T47D (cell line): Measurements from ENCODE around the gene TFE3.
"Not testable (repeated sequence)": the region's sequence is repeated elsewhere in the genome, so short reads cannot be mapped to it uniquely, and the experiment has no call there.

ENCODE experiments used
- DNase-seq, 2 experiments: peaks; one replicate each; pipeline versions ENCODE4 v3.0.0 to v3.0.0-alpha.2; 2011 to 2012; ENCODE audit warnings: low read depth in 1 of 2, low spot score in 1 of 2
- JUND ChIP-seq: IDR thresholded peaks from 2 replicates; pipeline ENCODE4 v1.6.1; 2012; ENCODE audit warnings: low read depth
- in situ Hi-C: cut with HindIII; loops from 2 replicates; pipeline ENCODE4 v1.10.0; 2016; ENCODE audit warnings: low sequenced_read_pairs, low pct_unique_long_range_greater_than_20kb

The TFE3 gene

DNA sequence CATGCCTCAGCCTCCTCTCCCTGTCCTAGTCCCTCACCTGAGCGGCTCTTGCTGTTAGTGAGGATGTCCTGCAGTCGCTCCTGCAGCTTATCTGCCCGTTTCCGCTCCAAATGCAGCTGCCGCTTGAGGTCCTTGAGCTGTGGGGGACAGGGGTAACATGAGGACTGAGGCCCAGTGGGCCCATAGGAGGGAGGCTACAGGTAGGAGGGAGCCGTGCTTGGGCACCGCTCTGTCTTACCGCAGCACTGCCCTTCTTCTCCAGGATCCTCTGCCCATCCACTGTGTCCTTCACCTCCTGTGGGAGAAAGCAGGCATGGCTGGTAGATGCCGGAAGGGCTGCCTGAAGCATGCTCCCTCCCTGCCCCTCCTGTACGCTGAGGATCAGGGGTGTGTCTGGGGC, 62.0 kb downstream of the TFE3 start:
- in situ Hi-C loops, result no loop called here
- DNase-seq, result no peak
- no peak for TF ChIP-seq JUND

DNA sequence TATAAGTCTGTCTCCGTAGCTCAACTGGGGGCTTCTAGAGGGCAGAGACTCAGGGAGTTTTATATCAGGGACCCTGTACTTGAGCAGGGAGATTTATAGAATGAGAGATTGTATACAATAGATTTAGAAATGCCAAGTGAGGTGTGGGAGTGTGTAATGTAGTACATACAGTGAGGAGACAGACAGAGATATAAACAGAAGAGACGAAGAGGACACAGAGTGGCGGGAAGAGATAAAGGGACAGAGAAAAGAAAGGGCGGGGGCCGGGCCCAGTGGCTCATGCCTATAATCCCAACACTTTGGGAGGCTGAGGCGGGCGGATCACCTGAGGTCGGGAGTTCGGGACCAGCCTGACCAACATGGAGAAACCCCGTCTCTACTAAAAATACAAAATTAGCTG, 62.8 kb downstream of the TFE3 start:
- in situ Hi-C loops, DNase-seq: not testable (repeated sequence)
